ENCODE measurements around the gene YTHDF1. TPM values are rescaled to one million over a fixed set of nuclear protein-coding genes. Genes with fewer than 3 reads are reported as not detected.
A peak's percentile ranks its signal among the peaks of the same experiment; 100 is the strongest.

Gene YTHDF1
- polyA plus RNA-seq, 2 of the 4 experiments (the other 2 are of a cell fraction) = 31.8 to 37.9 TPM

DNA sequence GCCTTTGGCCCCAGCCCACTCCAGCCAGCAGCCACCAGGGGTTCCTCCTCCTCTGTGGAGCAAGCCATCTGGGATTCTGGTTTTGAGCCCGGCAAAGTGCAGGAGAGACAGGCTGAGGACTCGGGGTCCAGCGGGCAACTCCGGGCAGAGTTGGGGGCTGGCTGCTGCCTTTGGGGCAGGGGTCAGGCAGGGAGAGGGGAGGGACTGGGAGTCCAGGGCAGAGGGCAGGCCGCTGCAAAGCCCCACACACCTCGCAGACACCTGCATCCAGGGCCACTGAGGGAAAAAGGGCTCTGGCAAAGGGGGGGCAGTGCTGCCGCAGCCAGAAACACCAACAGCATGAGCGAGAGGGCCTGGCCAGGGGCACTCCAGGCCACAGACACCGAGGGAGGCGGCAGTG is 28.5 kb upstream of the YTHDF1 start (continued):
- TF ChIP-seq SMC3 (IDR thresholded peaks at IDR 0.05) = no peak

DNA sequence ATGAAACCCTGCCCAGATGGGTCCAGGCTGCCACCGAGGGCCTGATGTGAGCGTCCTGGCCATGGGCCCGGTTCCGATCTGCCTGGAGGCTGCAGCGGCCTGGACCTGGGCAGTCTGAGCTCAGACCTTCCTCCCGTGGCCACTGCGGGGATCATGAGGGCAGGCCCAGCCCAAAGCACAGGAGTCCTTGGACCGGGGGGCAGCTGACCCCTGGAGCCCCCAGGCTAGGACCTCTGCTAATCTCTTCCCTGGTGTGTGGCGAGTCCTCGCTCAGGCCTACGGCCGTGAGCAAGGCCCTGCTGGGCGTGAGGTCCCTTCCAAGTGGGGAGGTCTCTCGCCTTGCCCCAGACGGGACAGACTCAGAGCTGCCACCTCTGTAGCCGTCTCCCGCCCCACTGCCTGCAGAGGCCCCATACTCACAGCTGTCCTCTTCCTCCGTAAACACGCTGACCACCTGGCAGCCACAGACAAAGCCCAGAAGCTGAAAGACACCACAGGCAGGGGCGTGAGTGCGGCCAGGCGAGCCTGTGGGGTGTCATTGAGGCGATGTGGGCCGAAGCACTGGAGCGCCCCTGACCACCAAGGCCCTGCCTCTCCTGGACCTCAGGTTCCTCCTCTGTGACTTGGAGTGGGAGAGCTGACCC is 27.8 kb upstream of the YTHDF1 start:
- H3K27ac ChIP-seq = peak overlapping the region in 1 of 2 experiments; percentile 99; a peak in 3 of 6 replicates
- DNase-seq (ENCODE audit: low read depth in 1 of 2, low spot score in 1 of 2) (no peak), ATAC-seq (no peak), FAIRE-seq (no peak)
- 82% methylated on average over 17 of the region's 25 CpGs for WGBS (ENCODE audit: missing lambda C conversion rate)
- ChIA-PET CTCF (interaction anchor here (3.8 to 11.7 kb wide), 2 partner anchors 9 to 19 kb away, joined by 31 to 131 read pairs; partner anchors contain the start of gene BIRC7), POLR2A (no interaction called here)
- H3K9me3 ChIP-seq = no peaks in the 10 kb centered on the region
- H3K4me1 ChIP-seq = peaks cover 27% of the 10 kb centered on the region
- no peak overlapping the region for H3K4me3 ChIP-seq
- TF ChIP-seq SREBF2 (IDR thresholded peaks at IDR 0.05) = no peak
- TF ChIP-seq NFE2L2 (conservative IDR thresholded peaks at IDR 0.05; ENCODE audit: low read length) = no peak
- TF ChIP-seq ZSCAN20 (CRISPR knock-in tag; IDR thresholded peaks at IDR 0.05) = no peak
- H3K4me2 ChIP-seq = no peak overlapping the region

DNA sequence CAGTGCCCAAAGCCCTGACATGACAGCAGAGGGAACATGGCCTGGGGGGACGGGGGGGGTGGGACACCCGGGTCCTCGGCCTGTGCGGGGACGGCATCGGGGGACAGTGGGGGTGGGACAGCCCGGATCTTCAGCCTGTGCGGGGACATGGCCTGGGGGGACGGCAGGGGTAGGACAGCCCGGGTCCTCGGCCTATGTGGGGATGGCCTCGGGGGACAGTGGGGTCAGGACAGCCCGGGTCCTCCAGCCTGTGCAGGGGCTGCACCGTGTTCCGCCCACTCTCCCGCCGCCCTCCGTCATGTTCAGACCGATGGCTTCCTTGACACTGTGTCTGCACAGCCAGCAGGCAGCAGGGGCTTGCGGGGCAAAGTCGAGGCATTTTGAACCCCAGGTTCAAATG is 26.8 kb upstream of the YTHDF1 start:
- no peak for FAIRE-seq
- peak overlapping the region in 1 of 2 experiments; percentile 99; a peak in 3 of 6 replicates for H3K27ac ChIP-seq
- no peak for ATAC-seq
- WGBS (ENCODE audit: missing lambda C conversion rate) = 91% methylated on average over 9 of the region's 21 CpGs
- DNase-seq (ENCODE audit: low read depth in 1 of 2, low spot score in 1 of 2) = no peak
- no peaks in the 10 kb centered on the region for H3K9me3 ChIP-seq
- TF ChIP-seq NR3C1 (IDR thresholded peaks at IDR 0.05) = no peak
- TF ChIP-seq, protein P1, sequence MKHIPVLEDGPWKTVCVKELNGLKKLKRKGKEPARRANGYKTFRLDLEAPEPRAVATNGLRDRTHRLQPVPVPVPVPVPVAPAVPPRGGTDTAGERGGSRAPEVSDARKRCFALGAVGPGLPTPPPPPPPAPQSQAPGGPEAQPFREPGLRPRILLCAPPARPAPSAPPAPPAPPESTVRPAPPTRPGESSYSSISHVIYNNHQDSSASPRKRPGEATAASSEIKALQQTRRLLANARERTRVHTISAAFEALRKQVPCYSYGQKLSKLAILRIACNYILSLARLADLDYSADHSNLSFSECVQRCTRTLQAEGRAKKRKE (CRISPR knock-in tag; IDR thresholded peaks at IDR 0.05; ENCODE audit: low read depth) = no peak
- TF ChIP-seq TP53 (CRISPR knock-in tag; IDR thresholded peaks at IDR 0.05) = no peak
- no peak for TF ChIP-seq ZSCAN20 (CRISPR knock-in tag; IDR thresholded peaks at IDR 0.05)
- TF ChIP-seq ZFP36 (IDR thresholded peaks at IDR 0.05; ENCODE audit: borderline replicate concordance, partially characterized antibody) = no peak
- no peak for TF ChIP-seq MYC (IDR thresholded peaks at IDR 0.05; ENCODE audit: borderline replicate concordance, low read length)
- no peak for TF ChIP-seq NFE2L2 (conservative IDR thresholded peaks at IDR 0.05; ENCODE audit: low read length)
- no peak for TF ChIP-seq POLR2AphosphoS2 (conservative IDR thresholded peaks at IDR 0.05; ENCODE audit: low read length)
- TF ChIP-seq SREBF2 (IDR thresholded peaks at IDR 0.05) = no peak
- TF ChIP-seq KDM5A (IDR thresholded peaks at IDR 0.05) = no peak
- TF ChIP-seq HOXB13 (CRISPR knock-in tag; IDR thresholded peaks at IDR 0.05; ENCODE audit: low read depth) = no peak
- TF ChIP-seq RNF2 (IDR thresholded peaks at IDR 0.05; ENCODE audit: borderline replicate concordance, low read depth) = no peak
- TF ChIP-seq, protein P2, sequence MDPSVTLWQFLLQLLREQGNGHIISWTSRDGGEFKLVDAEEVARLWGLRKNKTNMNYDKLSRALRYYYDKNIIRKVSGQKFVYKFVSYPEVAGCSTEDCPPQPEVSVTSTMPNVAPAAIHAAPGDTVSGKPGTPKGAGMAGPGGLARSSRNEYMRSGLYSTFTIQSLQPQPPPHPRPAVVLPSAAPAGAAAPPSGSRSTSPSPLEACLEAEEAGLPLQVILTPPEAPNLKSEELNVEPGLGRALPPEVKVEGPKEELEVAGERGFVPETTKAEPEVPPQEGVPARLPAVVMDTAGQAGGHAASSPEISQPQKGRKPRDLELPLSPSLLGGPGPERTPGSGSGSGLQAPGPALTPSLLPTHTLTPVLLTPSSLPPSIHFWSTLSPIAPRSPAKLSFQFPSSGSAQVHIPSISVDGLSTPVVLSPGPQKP (IDR thresholded peaks at IDR 0.05; ENCODE audit: low read depth, low read length) = no peak
- TF ChIP-seq RCOR1 (IDR thresholded peaks at IDR 0.05; ENCODE audit: low read depth, low read length) = no peak
- TF ChIP-seq CEBPB (IDR thresholded peaks at IDR 0.05) = no peak
- TF ChIP-seq, protein P3, sequence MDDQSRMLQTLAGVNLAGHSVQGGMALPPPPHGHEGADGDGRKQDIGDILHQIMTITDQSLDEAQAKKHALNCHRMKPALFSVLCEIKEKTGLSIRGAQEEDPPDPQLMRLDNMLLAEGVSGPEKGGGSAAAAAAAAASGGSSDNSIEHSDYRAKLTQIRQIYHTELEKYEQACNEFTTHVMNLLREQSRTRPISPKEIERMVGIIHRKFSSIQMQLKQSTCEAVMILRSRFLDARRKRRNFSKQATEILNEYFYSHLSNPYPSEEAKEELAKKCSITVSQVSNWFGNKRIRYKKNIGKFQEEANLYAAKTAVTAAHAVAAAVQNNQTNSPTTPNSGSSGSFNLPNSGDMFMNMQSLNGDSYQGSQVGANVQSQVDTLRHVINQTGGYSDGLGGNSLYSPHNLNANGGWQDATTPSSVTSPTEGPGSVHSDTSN (IDR thresholded peaks at IDR 0.05) = no peak
- TF ChIP-seq FOSB (CRISPR knock-in tag; IDR thresholded peaks at IDR 0.05) = no peak
- no peak for TF ChIP-seq HDAC2 (IDR thresholded peaks at IDR 0.05)
- peaks cover 34% of the 10 kb centered on the region for H3K4me1 ChIP-seq
- no peak overlapping the region for H3K4me3 ChIP-seq
- H3K4me2 ChIP-seq = no peak overlapping the region
- CTCF ChIA-PET = interaction anchor here (11.7 kb wide), 1 partner anchor 18 kb away, joined by 131 read pairs; no protein-coding TSS in a partner anchor
- POLR2A ChIA-PET = no interaction called here
